ENCODE data around the gene PRKD1.

PRKD1 gene

DNA sequence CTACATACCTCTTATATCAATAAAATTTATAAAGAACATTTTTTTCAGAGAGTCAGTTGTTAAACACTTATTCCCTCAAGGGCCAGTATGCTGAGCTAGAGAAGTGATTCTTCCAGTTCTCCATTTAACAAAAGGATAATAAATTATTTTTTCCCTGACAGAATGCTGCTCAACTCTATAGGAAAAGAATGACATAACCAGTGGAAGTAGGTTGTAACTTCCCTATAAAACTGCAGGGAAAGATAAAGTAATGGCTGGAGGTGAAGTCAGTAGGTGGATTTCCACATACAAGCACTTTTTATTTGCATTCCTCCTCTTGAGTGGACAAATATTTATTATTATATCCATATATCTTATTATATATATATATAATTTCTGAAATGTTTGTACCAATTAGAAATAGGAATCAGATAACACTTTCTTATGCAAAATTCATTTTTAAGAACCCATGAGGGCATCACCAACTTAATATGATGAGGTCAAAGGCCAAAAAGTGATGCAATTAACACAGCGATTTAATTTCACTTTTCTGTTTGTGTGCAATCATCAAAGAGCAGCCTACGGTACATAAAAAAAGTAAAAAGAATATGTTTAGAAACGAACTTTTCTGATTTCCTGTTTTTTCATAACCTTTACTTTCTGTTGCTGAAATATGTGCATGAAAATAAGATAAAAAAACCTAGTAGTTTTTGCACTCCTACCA is 175.3 kb downstream of the PRKD1 start:
- no peak for DNase-seq (ENCODE audit: low read depth)
- H3K4me3 ChIP-seq (ENCODE audit: low read length) = no peak overlapping the region
- TF ChIP-seq CTCF (conservative IDR thresholded peaks at IDR 0.05; ENCODE audit: low read length) = no peak

- H3K4me3 ChIP-seq (ENCODE audit: low read length) = no peak overlapping the region
- no peak for TF ChIP-seq CTCF (conservative IDR thresholded peaks at IDR 0.05; ENCODE audit: low read length)
- no peak for DNase-seq (ENCODE audit: low read depth)
Measured at GRCh38 chr14:29749829-29750228, 177.8 kb downstream of the PRKD1 start.

DNA sequence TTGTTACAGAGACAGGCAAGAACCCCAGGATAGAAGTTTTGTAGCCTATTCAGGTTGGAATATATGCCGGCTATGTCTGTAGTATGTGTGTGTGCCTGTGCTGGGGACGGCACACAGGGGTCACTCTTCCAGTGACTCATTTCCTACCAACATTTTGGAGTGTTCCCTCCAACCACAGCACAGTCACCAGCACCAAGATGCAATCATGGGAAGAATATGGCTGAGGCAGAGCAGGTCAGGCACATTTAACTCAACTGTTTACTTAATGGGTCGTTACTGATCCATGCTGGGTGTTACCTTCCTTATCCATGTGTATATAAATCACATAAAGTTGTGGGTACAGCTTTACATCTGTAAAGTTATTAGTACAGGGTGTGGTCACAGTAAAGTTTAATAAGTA is 178.3 kb downstream of the PRKD1 start:
- H3K4me3 ChIP-seq (ENCODE audit: low read length) = no peak overlapping the region
- DNase-seq (ENCODE audit: low read depth) = peak; percentile 44

GRCh38 chr14:29745863-29746262 is 181.8 kb downstream of the PRKD1 start:
- DNase-seq (ENCODE audit: low read depth) = no peak
- no peak for TF ChIP-seq CTCF (conservative IDR thresholded peaks at IDR 0.05; ENCODE audit: low read length)
- no peak overlapping the region for H3K4me3 ChIP-seq (ENCODE audit: low read length)

More for the DNA sequence above, 178.3 kb downstream of the PRKD1 start:
- TF ChIP-seq CTCF (conservative IDR thresholded peaks at IDR 0.05; ENCODE audit: low read length) = no peak

GRCh38 chr14:29743531-29743930 is 184.1 kb downstream of the PRKD1 start:
- no peak for TF ChIP-seq CTCF (conservative IDR thresholded peaks at IDR 0.05; ENCODE audit: low read length)
- no peak for DNase-seq (ENCODE audit: low read depth)
- H3K4me3 ChIP-seq (ENCODE audit: low read length) = no peak overlapping the region

GRCh38 chr14:29741909-29742401 is 185.7 kb downstream of the PRKD1 start:
- peak; percentile 76 for DNase-seq (ENCODE audit: low read depth)
- no peak for TF ChIP-seq CTCF (conservative IDR thresholded peaks at IDR 0.05; ENCODE audit: low read length)
- no peak overlapping the region for H3K4me3 ChIP-seq (ENCODE audit: low read length)

- peak; percentile 24 for DNase-seq (ENCODE audit: low read depth)
- TF ChIP-seq CTCF (conservative IDR thresholded peaks at IDR 0.05; ENCODE audit: low read length) = no peak
- H3K4me3 ChIP-seq (ENCODE audit: low read length) = no peak overlapping the region
Measured at GRCh38 chr14:29740491-29740890, 187.2 kb downstream of the PRKD1 start.
